GM19240 (cell line): ENCODE results near the gene SOHLH1.

ENCODE experiments used
- DNase-seq: peaks from one replicate; pipeline ENCODE4 v3.0.0; 2011; ENCODE audit warnings: low spot score; ENCODE audit not compliant: insufficient read length

Gene SOHLH1, protein sequence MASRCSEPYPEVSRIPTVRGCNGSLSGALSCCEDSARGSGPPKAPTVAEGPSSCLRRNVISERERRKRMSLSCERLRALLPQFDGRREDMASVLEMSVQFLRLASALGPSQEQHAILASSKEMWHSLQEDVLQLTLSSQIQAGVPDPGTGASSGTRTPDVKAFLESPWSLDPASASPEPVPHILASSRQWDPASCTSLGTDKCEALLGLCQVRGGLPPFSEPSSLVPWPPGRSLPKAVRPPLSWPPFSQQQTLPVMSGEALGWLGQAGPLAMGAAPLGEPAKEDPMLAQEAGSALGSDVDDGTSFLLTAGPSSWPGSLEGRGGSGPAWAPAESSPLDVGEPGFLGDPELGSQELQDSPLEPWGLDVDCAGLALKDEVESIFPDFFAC

DNA sequence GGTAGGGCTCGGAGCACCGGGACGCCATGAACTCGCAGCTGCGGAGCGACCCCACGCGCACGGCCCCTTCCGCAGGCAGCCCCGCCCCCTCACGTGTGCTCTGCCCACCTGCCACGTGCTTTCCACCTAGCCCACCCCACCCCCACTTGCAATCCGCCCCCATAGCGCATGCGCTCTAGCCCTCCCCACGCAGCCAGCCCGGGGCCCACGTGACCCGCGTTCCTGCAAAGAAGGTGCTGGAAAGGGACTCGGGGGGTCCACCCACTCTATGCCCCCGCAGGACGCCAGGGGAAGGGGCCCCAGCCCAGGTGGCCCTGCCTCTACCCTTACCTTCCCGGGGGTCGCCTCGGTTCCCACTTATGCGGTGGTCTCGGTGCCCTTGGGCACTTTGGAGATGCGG is at the start of gene SOHLH1:
Gene SOHLH1 (minus strand): TSS at position 42 of the 400 bp plus-strand sequence. CDS start 14 bp downstream, at position 28.
- DNase-seq = no peak

DNA sequence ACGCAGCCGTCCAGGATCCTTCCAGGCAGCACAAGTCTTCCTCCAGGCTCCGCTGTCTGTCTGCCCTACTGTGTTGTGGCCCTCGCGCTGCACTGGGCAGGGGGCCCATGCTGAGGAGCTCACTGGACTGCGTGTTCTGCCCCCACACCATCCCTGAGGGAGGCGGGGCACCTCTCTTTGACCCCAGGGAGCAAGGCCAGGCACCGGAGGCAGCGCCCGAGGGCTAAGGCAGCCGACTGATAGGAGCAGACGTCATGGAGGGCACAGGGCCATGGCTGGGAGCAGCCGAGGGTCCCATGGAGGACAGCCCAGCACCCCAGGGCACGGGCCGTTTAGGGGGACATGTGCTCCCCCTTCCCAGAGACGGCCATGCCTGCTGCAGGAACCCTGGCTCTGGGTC is 49.4 kb upstream of the SOHLH1 start:
- DNase-seq = no peak

DNA sequence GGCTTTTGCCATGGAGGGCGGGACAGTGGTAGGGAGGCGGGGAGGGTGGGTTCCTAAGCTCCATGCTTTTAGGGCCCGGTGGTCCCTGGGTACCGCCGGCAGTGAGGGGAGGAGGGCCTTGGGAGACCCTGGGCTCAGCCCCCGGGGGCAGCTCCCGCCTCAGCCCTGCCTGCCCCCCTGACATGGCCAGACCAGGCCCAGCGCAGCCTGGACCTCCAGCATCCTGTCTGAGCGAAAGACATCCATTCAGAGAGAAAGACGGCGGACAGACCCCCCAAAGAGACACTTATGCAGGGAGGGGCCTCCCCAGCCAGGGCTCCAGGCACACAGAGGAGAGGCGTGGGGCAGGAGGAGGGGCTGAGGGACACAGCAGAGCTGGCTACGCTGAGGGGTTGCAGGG is 48.0 kb upstream of the SOHLH1 start:
- DNase-seq = no peak

DNA sequence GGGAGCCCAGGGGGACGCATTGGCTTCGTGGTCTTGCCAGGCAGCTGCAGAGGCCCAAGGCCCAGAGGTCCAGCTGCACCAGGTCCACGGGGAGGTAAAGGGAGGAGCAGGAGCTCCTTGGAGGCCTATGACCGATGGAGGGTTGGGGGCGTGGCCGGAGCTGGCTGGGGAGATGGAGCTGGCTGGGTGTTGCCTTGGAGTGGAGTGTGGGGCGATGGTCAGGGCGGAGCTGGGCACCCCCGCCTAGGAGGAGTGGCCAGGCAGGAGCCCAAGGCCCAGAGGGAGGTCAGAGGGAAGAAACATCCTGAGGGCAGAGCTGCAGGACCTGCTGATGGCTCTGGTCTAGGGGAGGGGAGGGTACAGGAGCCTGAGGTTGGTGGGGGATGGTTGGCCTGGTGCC is 47.3 kb upstream of the SOHLH1 start:
- no peak for DNase-seq

DNA sequence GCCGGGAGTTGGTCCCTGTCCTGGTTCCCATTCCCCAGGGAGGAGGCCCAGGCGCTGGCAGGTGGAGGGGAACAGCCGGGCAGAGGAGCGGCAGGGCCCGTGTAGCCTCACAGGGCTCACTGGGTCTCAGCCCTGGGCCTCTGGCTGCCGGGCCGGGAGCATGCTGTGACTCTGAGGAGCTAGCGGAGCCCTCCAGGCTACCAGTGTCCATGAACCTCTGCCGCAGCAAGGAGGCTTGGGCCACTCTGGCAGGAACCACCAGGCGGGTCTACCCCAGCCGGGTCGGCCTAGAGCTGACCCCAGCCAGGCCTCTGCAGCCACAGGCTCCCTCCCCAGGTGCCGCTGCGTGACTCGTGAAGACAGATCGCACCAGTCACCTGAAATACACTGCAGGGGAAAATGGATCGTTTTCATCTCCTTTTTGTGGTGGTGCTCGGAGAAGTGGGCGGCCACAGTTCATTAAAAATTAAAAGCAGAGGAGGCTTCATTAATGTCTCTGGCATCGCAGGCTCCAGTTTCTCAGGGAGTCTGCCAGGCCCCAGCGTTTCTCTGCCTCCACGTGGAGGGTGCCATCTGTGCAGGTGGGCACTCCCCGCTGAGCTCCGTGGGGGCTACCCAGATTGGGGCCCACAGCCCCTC is 46.5 kb upstream of the SOHLH1 start:
- no peak for DNase-seq

DNA sequence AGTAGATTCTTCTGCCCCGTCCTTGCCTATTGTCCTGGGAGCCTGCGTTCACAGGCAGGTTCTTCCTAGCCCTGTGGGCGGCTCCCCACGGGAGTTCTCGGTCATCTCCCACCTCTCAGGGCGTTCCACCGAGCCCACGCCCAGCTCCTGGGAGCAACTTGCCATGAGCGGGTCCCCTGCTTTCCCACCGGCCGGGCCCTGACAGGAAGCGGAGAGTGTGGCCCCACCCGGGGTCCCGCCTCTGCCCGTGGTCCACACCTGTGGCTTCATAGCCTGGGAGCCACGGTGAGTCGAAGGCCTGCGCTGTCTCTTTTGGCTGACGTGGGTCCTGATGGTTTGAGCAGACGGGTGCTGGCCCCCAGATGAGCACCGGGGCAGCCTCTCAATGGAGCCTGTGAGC is 45.9 kb upstream of the SOHLH1 start:
- no peak for DNase-seq

DNA sequence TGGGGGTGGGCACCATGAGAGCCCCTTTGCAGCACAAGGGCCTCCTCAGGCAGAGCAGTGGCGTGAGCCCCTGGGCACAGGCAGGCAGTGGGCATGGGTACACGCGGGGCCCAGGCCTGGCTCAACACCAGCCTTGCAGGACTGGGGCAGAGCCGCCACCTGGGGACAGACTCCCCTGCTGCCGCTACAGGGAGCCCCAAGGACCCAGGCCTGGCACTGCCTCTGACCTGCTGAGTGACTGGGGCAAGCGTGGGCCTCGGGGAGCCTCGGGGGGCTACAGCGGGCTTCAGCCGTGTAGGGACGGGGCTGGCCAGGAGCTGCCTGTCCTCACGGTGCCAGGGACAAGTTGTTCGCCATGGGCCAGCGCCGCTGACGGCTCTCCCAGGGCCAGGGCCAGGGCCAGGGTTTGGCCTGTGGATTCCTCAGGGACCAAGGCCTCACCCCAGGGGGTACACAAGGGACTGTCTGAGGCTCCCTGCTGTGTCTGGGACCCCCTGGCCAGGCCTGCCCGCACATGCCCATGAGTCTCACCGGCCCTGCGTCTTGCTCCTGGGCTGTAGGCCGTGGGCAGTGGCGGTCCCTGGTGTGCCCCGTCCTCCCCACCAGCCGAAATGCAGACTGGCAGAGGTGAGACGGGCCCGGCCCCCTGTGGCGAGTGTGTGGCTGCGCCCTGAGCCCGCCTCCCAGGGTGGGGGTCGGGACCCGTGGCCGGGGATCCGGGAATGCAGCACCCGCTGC is 45.2 kb upstream of the SOHLH1 start:
- DNase-seq = no peak

DNA sequence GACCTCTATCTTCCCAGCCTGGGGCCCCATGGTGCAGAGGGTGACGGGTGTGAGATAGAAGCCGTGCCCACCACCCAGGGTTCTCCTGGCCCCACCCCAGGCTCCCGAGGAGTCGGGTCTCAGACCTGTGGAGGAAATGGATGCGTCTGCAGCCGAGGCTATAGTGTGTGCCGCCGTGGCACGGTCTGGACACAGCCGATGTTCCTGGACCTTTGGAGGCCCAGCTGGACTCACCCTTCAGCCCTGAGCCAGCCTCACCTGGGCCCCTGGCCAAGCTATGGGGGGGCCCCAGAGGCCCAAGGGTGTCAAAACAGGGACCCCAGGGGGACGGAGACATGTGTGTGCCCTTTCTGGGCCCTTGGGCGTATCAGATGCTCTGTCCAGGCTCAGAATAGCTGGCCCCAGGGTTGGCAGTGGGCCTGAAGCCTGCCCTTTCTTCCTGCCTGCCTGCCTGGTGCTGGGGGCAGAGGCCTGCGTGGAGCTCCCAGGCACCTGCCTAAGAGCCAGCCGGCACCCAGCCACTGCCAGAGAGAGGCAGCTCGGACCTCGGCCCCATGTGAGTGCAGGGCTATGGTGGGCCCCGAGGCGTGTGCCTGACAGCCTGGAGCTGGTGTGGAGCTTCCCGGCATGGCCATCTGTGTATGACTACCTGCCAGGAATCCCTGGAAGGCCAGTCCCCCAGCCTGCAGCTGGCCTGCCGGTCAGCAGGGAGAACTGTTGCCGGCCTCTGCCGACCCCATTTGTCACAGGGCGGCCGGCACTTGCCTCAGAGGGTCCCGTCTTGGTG is 44.5 kb upstream of the SOHLH1 start:
- no peak for DNase-seq

DNA sequence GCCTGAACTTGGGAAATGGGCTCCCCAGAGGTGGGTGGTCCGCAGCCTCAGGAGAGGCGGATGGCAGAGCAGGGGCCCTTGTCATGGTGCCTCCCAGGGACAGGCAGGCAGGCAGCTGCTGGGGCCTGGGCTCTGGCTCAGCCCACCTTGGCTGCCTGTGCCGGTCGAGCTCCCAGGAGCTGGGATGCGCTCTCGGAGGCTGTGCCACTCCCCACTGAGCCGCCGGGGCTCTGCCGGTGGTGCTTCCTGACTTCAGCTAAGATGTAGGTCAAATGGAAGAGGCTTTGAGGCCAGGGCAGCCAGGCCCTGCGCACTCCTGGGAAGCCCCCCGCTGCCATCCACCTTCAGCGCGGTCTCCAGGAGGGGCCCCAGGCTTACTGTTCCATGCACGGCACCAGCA is 43.7 kb upstream of the SOHLH1 start:
- DNase-seq = no peak

DNA sequence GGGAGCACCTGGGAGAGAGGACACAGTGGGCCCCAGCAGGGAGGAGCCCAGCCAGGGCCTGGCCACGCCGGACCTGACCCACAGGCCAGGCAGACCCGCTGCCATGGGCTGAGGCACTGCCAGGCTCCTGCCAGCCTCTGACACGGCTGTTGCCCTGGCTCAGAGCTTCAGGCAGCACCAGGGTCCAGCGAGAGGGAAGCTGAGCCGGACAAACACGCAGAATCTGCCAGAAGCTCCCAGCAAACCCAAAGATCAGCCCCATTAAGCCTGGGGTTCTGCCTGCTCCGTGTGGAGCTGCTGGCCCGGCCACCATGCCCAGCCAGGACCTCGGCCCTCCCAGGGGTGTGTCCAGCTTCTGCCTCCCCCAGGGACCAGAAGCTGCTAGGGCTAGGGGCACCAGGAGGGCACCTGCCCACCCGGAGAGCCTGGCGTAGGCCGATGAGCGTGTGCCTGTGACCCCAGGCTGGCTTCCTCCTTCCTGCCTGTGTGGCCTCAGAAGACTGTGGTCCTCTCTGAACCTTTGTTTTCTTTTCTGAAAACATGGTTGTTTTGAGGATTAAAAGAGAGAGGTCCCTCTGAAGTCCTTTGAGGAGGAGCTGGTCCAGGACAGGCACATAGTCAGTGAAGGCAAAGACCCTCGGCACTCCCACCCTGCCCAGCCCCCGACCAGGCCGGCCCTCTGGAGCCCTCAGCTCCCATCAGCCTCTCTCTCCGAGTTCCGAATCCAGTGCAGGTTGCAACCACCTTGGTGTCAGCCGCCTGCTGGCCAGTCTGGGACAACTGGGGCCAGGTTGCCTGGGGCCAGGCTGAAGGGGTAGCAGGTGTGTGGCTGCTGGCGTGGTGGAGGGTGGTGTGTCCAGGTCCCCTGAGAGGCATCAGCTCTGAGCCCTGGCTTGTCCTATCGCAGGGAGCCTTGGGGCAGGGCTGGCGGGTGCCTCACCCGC is 42.3 kb upstream of the SOHLH1 start:
- no peak for DNase-seq

DNA sequence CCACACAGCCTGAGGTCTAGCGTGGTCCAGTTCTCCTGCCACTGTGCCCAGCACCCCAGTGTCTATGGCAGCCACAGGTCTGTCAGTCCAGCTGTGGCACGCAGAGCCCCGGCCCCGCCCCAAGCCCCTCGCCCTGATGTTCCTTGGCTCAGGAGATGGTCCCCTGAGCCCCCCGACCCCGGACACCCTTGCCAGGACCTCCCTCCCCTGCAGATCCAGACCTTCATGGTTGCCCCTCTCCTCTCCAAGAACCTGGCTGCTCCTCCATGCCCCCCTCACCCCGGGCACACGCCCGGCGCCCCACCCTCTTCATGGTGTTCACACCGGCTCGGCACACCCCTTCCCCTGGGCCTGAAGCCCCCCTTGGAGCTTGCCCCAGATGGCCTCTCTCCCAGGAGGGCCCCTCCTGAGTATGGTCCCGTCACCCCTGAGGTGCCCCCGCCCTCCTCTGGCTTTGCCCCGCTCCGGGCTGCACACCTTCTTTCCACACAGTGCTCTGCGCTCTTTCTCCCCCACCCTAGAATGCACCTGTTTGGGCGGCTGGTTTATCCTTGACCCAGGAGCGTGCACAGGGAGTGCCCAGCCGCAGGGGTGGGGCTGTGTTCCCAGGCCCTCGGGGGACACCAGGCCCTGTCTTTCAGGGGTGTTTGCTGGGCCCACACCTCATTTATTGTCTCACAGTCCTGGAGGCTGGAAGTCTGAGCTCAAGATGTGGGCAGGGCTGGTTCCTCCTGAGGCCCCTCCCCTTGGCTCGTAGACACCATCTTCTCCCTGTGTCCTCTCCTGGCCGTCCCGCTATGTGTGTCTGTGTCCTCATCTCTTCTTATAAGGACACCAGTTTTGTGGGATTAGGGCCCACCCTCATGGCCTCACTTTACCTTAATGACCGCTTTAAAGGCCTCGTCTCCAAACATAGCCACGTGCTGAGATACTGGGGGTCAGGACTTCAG is 40.3 kb upstream of the SOHLH1 start:
- no peak for DNase-seq

DNA sequence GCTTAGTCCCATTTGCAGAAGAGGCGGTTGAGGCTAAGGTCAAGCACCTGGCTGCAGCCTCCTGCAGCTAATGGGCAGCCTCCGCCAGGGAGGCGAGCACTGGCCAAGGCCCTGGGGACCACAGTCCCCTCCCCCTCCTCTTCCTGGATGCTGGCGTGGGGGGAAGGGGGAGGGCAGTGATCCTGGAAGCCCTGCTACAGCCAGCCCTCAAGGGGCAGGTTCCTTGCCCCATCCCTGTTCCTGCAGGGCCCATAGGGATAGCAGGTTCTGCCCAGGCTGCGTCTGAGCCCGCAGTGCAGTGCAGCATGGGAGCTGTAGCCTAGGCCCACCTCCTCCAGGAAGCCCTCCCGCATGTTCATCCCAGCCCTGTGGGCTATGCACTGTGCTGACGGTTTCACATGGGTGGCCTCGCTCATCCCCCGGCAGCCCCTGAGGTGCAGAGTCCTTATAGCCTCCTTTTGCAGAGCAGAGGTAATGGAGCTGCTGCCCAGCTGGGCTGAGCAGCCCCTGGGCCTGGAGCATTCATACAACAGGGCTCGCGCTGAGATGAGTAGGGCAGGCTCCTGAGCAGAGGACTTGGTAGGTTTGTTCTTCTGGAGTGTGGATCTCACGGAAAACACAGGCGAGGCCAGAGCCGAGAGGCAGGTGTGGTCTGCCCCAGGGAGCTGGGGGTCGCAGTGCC is 38.7 kb upstream of the SOHLH1 start:
- no peak for DNase-seq

DNA sequence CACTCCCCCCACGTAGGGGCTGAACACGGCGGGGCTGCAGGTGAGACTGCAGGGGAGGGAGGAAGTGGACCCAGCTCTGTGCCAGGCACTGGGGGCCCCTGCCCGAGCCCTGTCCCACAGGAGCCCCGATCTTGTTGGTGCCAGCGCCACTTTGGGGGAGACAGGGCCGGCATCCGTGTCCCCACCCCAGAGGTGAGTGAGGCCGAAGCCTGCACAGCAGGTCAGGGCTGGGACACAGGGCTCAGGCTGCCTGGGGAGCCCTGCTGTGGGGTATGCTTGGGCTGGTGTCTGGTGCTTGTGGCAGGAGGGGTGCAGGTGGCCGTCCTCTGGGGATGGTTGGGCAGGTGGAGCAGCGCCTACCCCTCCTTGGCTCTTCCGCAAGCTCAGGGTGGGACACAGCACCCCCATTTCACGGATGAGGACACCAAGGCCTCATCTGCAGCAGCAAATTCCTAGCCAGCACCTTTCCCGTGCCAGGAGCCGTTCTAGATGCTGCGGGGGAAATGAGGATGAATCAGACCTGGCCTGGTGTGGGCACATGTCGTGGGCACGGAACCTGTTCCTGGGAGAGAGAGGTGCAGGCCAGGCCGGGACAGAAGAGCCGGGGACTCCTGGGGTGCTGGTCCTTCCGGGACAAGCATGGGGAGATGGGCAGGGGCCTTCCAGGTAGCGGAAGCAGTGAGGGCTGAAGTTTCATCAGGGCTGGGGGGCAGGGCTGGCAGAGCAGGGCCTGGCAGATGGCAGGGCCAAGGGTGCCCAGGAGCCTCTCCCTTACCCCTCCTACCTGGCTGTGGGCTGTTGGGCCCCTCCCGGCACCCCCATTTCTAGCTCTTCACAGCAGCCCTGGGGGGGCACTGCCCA is 37.9 kb upstream of the SOHLH1 start:
- no peak for DNase-seq

DNA sequence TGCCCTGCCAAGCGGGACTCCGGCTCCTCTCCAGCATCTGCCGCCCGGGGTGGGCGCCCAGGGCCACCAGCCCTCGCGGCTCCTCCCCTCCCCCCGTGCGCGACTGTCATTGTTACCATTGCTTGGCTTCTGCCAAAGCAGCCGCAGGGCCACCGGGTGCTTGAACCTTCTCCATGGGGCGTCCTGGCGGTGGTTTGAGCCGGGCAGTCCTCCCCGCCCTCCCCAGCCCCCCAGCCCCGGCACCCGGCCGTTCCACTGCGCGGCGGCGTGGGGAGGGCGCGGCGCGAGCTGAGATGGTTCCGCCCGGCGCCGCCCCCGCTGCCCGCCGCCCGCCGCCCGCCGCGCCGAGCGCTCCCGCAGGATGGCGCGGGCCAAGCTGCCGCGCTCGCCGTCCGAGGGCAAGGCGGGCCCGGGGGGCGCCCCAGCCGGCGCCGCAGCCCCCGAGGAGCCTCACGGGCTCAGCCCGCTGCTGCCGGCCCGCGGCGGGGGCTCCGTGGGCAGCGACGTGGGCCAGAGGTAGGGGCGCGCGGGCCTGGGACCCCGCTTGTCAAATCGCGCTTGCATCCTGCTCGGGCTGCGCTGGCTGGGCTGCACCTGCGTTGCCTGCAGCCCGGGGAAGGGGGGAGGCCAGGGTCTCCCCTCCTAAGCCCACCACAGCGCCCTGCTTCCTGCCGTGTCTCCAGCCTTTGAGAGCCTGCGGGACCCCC is 37.1 kb upstream of the SOHLH1 start:
- no peak for DNase-seq

DNA sequence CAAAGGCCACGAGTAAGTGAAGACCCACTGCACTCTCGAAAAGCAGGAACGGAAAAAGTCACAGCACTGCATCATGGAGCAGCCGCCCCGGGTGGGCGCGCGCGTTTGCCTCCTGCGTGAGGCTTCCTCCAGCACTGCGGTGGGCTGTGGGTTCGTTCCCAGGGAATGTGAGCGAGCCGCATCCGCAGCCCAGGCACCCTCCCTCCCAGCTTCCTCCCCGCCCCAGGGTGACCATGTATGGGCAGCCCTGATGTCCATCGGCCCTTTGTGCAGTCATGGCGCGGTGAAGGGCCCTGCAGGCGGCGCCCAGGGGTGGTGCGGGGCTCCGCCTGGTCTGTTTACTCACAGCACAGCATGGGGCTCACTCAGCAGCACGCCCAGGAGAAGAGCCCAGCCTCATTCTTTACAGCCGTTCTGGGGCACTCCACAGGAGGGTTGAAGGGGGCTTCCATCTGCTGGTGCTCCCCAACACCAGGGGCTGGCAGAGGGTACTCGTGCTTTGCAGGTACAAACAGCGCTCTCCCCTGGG is 35.4 kb upstream of the SOHLH1 start:
- DNase-seq = no peak

DNA sequence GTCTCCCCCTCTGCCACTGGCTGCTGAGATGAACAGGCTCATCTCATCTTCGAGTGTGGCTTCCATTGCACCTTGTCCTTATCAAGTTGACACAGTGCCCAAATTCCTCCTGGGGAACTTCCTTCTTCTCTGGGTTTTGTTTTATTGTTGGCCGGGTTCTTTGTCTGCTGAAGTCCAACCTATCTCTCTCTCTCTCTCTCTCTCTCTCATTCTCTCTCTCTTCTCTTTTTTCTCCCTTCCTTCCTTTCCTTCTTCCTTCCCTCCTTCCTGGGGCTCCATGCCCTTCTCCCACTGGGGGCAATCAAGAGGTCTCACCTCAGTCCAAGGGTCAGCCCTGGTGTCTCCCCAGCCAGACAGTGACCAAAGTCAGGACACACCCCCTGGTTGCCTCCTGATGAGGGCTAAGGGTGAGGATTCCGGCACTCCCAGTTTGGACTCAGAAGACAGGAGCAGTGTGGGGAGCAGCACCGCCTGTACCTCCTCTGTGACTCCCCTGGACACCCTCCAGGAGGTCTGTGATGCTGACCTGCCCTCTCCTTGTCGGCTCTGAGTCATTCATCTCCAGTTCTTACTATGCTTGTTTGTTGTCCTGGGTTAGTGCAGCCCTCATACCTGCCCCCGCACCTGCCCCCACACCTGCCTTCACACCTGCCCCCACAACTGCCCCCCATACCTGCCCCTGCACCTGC is 33.4 kb upstream of the SOHLH1 start:
- DNase-seq = no peak
